ENCODE data around the gene TTC23L. TPM values are rescaled to one million over a fixed set of nuclear protein-coding genes. Genes with fewer than 3 reads are reported as not detected.

Gene TTC23L
- total RNA-seq, 1 experiment from 2014 or later = 1.9 TPM

DNA sequence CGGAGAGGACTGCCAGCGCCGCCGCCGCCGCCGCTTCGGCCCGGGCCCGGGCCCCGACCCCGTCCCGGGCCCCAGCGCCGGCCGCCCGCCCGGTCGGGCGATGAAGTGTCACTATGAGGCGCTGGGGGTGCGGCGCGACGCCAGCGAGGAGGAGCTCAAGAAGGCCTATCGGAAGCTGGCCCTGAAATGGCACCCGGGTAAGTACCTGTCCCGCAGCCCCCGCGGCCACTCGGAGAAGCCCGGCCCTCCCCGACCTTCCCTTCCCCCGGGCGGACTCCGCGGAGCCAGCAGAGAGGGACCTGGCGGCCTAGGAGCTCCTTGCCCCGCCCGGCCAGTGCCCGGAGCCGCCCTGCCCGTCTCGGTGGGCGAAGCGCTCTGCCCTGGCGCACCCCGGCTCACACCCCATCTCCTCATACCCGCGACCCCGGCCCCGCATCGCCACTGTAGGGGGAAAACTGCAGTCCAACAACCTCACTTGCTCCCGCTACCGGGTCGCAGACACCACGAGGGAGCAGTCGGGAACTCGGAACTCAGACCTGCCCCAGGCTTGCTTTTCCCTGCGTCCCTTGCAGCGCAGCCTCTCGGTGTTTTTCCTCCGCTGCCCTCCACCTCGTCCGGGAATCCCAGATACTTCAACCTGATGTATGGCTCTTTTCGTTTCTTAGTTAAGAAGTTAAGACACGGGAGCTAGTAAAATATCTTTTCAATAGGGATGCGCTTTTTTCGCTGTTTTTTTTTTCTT lies 90.9 kb downstream of the TTC23L start:
- H3K4me3 Mint-ChIP-seq = peak overlapping the region; percentile 97
- no peaks in the 10 kb centered on the region for H3K9me3 Mint-ChIP-seq
- ChIA-PET CTCF (interaction anchor here (1.3 to 2.8 kb wide), 7 partner anchors 12 to 455 kb away, joined by 3 to 19 read pairs (median 9); partner anchors contain the start of genes BRIX1 and RAD1), POLR2A (interaction anchor here (0.5 to 3.2 kb wide), 9 partner anchors 9 to 455 kb away, joined by 3 to 59 read pairs (median 3); partner anchors contain the start of genes BRIX1, RAD1 and TTC23L)
- H3K27me3 Mint-ChIP-seq (ENCODE audit: low read depth) = no peaks in the 10 kb centered on the region
- peaks cover 19% of the 10 kb centered on the region for H3K4me1 Mint-ChIP-seq
- H3K36me3 Mint-ChIP-seq = peaks cover 24% of the 10 kb centered on the region
- peak overlapping the region; percentile 98 for H3K27ac Mint-ChIP-seq
- TF ChIP-seq NFATC4 (CRISPR knock-in tag; IDR thresholded peaks at IDR 0.05) (no peak), ZNF219 (CRISPR knock-in tag; IDR thresholded peaks at IDR 0.05; ENCODE audit: borderline replicate concordance) (0 out of 2 replicates have a peak, but pooled peaks have one; percentile 27), ZNF263 (CRISPR knock-in tag; IDR thresholded peaks at IDR 0.05; ENCODE audit: low read depth) (no peak), ZNF317 (CRISPR knock-in tag; IDR thresholded peaks at IDR 0.05; ENCODE audit: borderline replicate concordance, low read depth) (no peak)
- TF ChIP-seq, protein P1, sequence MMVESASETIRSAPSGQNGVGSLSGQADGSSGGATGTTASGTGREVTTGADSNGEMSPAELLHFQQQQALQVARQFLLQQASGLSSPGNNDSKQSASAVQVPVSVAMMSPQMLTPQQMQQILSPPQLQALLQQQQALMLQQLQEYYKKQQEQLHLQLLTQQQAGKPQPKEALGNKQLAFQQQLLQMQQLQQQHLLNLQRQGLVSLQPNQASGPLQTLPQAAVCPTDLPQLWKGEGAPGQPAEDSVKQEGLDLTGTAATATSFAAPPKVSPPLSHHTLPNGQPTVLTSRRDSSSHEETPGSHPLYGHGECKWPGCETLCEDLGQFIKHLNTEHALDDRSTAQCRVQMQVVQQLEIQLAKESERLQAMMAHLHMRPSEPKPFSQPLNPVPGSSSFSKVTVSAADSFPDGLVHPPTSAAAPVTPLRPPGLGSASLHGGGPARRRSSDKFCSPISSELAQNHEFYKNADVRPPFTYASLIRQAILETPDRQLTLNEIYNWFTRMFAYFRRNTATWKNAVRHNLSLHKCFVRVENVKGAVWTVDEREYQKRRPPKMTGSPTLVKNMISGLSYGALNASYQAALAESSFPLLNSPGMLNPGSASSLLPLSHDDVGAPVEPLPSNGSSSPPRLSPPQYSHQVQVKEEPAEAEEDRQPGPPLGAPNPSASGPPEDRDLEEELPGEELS (CRISPR knock-in tag; IDR thresholded peaks at IDR 0.05) = peak; percentile 16; the same call in 1 of the 2 replicates
- TF ChIP-seq, protein P2, sequence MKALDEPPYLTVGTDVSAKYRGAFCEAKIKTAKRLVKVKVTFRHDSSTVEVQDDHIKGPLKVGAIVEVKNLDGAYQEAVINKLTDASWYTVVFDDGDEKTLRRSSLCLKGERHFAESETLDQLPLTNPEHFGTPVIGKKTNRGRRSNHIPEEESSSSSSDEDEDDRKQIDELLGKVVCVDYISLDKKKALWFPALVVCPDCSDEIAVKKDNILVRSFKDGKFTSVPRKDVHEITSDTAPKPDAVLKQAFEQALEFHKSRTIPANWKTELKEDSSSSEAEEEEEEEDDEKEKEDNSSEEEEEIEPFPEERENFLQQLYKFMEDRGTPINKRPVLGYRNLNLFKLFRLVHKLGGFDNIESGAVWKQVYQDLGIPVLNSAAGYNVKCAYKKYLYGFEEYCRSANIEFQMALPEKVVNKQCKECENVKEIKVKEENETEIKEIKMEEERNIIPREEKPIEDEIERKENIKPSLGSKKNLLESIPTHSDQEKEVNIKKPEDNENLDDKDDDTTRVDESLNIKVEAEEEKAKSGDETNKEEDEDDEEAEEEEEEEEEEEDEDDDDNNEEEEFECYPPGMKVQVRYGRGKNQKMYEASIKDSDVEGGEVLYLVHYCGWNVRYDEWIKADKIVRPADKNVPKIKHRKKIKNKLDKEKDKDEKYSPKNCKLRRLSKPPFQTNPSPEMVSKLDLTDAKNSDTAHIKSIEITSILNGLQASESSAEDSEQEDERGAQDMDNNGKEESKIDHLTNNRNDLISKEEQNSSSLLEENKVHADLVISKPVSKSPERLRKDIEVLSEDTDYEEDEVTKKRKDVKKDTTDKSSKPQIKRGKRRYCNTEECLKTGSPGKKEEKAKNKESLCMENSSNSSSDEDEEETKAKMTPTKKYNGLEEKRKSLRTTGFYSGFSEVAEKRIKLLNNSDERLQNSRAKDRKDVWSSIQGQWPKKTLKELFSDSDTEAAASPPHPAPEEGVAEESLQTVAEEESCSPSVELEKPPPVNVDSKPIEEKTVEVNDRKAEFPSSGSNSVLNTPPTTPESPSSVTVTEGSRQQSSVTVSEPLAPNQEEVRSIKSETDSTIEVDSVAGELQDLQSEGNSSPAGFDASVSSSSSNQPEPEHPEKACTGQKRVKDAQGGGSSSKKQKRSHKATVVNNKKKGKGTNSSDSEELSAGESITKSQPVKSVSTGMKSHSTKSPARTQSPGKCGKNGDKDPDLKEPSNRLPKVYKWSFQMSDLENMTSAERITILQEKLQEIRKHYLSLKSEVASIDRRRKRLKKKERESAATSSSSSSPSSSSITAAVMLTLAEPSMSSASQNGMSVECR (CRISPR knock-in tag; IDR thresholded peaks at IDR 0.05; ENCODE audit: borderline replicate concordance) = 0 out of 2 replicates have a peak, but pooled peaks have one; percentile 28
- TF ChIP-seq, protein P3, sequence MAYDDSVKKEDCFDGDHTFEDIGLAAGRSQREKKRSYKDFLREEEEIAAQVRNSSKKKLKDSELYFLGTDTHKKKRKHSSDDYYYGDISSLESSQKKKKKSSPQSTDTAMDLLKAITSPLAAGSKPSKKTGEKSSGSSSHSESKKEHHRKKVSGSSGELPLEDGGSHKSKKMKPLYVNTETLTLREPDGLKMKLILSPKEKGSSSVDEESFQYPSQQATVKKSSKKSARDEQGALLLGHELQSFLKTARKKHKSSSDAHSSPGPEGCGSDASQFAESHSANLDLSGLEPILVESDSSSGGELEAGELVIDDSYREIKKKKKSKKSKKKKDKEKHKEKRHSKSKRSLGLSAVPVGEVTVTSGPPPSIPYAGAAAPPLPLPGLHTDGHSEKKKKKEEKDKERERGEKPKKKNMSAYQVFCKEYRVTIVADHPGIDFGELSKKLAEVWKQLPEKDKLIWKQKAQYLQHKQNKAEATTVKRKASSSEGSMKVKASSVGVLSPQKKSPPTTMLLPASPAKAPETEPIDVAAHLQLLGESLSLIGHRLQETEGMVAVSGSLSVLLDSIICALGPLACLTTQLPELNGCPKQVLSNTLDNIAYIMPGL (CRISPR knock-in tag; IDR thresholded peaks at IDR 0.05) = peak; percentile 78; the same call in 1 of the 2 replicates
- TF ChIP-seq, protein P4, sequence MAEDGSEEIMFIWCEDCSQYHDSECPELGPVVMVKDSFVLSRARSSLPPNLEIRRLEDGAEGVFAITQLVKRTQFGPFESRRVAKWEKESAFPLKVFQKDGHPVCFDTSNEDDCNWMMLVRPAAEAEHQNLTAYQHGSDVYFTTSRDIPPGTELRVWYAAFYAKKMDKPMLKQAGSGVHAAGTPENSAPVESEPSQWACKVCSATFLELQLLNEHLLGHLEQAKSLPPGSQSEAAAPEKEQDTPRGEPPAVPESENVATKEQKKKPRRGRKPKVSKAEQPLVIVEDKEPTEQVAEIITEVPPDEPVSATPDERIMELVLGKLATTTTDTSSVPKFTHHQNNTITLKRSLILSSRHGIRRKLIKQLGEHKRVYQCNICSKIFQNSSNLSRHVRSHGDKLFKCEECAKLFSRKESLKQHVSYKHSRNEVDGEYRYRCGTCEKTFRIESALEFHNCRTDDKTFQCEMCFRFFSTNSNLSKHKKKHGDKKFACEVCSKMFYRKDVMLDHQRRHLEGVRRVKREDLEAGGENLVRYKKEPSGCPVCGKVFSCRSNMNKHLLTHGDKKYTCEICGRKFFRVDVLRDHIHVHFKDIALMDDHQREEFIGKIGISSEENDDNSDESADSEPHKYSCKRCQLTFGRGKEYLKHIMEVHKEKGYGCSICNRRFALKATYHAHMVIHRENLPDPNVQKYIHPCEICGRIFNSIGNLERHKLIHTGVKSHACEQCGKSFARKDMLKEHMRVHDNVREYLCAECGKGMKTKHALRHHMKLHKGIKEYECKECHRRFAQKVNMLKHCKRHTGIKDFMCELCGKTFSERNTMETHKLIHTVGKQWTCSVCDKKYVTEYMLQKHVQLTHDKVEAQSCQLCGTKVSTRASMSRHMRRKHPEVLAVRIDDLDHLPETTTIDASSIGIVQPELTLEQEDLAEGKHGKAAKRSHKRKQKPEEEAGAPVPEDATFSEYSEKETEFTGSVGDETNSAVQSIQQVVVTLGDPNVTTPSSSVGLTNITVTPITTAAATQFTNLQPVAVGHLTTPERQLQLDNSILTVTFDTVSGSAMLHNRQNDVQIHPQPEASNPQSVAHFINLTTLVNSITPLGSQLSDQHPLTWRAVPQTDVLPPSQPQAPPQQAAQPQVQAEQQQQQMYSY (CRISPR knock-in tag; IDR thresholded peaks at IDR 0.05) = 0 out of 2 replicates have a peak, but pooled peaks have one; percentile 8
- DNase-seq (ENCODE audit: low spot score) (peak; percentile 79), ATAC-seq (peak; percentile 36)

DNA sequence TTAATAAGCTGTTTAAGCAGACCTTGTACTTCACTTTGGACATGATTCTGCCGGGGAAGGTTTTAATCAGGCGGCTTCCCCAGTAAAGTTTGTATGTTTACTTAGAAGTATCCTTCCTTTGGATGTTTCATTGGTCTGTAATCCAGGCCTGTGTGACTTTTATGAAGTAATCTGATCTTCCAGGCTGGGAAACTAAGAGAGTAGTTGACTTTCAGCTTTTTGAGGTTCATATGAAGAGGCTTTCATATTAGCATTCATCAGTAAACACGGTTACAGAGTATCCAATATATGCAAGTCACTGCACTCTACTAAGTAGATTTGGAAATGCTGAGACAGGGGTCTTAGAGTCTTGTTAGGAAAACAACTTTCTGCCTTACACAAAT lies 91.5 kb downstream of the TTC23L start:
- no peak for DNase-seq (ENCODE audit: low spot score)
- Mint-ChIP-seq H3K36me3 (peaks cover 24% of the 10 kb centered on the region), H3K4me3 (peak overlapping the region; percentile 97), H3K27ac (peak overlapping the region; percentile 98), H3K4me1 (peaks cover 19% of the 10 kb centered on the region), H3K27me3 (ENCODE audit: low read depth) (no peaks in the 10 kb centered on the region), H3K9me3 (no peaks in the 10 kb centered on the region)
- ChIA-PET CTCF (interaction anchor here (1.9 to 2.8 kb wide), 4 partner anchors 15 to 456 kb away, joined by 8 to 19 read pairs (median 14); partner anchors contain the start of genes BRIX1 and RAD1), POLR2A (interaction anchor here (0.7 to 3.2 kb wide), 4 partner anchors 15 to 456 kb away, joined by 3 to 59 read pairs (median 10); partner anchors contain the start of genes BRIX1, RAD1 and TTC23L)
- ATAC-seq = no peak
- TF ChIP-seq GABPB1 (CRISPR knock-in tag; IDR thresholded peaks at IDR 0.05) = no peak
- TF ChIP-seq ZNF416 (CRISPR knock-in tag; IDR thresholded peaks at IDR 0.05) = no peak
- TF ChIP-seq NR2C2 (CRISPR knock-in tag; IDR thresholded peaks at IDR 0.05) = no peak
- TF ChIP-seq, protein P5, sequence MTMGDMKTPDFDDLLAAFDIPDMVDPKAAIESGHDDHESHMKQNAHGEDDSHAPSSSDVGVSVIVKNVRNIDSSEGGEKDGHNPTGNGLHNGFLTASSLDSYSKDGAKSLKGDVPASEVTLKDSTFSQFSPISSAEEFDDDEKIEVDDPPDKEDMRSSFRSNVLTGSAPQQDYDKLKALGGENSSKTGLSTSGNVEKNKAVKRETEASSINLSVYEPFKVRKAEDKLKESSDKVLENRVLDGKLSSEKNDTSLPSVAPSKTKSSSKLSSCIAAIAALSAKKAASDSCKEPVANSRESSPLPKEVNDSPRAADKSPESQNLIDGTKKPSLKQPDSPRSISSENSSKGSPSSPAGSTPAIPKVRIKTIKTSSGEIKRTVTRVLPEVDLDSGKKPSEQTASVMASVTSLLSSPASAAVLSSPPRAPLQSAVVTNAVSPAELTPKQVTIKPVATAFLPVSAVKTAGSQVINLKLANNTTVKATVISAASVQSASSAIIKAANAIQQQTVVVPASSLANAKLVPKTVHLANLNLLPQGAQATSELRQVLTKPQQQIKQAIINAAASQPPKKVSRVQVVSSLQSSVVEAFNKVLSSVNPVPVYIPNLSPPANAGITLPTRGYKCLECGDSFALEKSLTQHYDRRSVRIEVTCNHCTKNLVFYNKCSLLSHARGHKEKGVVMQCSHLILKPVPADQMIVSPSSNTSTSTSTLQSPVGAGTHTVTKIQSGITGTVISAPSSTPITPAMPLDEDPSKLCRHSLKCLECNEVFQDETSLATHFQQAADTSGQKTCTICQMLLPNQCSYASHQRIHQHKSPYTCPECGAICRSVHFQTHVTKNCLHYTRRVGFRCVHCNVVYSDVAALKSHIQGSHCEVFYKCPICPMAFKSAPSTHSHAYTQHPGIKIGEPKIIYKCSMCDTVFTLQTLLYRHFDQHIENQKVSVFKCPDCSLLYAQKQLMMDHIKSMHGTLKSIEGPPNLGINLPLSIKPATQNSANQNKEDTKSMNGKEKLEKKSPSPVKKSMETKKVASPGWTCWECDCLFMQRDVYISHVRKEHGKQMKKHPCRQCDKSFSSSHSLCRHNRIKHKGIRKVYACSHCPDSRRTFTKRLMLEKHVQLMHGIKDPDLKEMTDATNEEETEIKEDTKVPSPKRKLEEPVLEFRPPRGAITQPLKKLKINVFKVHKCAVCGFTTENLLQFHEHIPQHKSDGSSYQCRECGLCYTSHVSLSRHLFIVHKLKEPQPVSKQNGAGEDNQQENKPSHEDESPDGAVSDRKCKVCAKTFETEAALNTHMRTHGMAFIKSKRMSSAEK (CRISPR knock-in tag; IDR thresholded peaks at IDR 0.05; ENCODE audit: borderline replicate concordance) = no peak
- TF ChIP-seq MXD4 (CRISPR knock-in tag; IDR thresholded peaks at IDR 0.05; ENCODE audit: borderline replicate concordance) = no peak
